H1 (cell line): ENCODE results near the gene AFAP1L2. TPM values are rescaled to one million over a fixed set of nuclear protein-coding genes. Genes with fewer than 3 reads are reported as not detected.

ENCODE experiments used
- ASH2L ChIP-seq: fragments of 200-600, 300-600 bp; sonication (generic); IDR thresholded peaks from one replicate; pipeline ENCODE4 v1.7.1; 2017; ENCODE audit warnings: low read length
- ATF2 ChIP-seq: IDR thresholded peaks from 2 replicates; pipeline ENCODE4 v1.6.1; 2012; ENCODE audit warnings: low read length, inconsistent platforms
- SIN3A ChIP-seq, 2 experiments: IDR thresholded peaks in 1 of 2; conservative IDR thresholded peaks in 1 of 2; 2 replicates each; pipeline ENCODE4 v1.6.1; 2011 to 2012; ENCODE audit warnings: low read length in 2 of 2, improper control_type of control experiment in 1 of 2, low read depth in 1 of 2, mild to moderate bottlenecking in 1 of 2
- TBP ChIP-seq: IDR thresholded peaks from 2 replicates; pipeline ENCODE4 v1.6.1; 2011; ENCODE audit warnings: low read depth, low read length, improper control_type of control experiment
- TCF12 ChIP-seq: IDR thresholded peaks from 2 replicates; pipeline ENCODE4 v1.6.1; 2011; ENCODE audit warnings: low read depth, mild to moderate bottlenecking, low read length
- polyA plus RNA-seq, 7 experiments: library from polyadenylated mRNA; depleted of rRNA in 3 of 7; stranded (reverse) in 5 of 7; unstranded in 2 of 7; fragments of >200 nt in 5 of 7; fragments of 200-250 nt in 2 of 7; gene quantifications; 1 replicate in 5 of 7; 2 replicates in 1 of 7; 4 replicates in 1 of 7; pipeline versions ENCODE4 v1.2.1 to v1.2.3, GENCODE V29; 2011 to 2013; ENCODE audit warnings: missing spikeins in 2 of 7, mixed read lengths in 2 of 7
- total RNA-seq: library from RNA; stranded (reverse); fragmentation: NEBNext Ultra II Directional; extraction: Animal tissue kit (Norgen Biotek cat#: 25700); gene quantifications from 2 replicates; pipeline ENCODE4 v1.2.1, GENCODE V29; 2021

AFAP1L2 gene
- total and polyA plus RNA-seq, 2 of the 8 experiments (the other 6 are each of a cell fraction or from before 2014, with no cell fraction given): 3.9 to 6.4 TPM

- TF ChIP-seq ATF2: no peak
- TF ChIP-seq ASH2L: no peak
- TF ChIP-seq TBP: no peak
- TF ChIP-seq TCF12: no peak
- no peak for TF ChIP-seq SIN3A (conservative IDR thresholded peaks at IDR 0.05 in 1 of 2, IDR thresholded peaks at IDR 0.05 in 1 of 2; ENCODE audit: low read depth in 1 of 2, low read length in 2 of 2)
Observed at GRCh38 chr10:114347791-114348190, 56.5 kb downstream of the AFAP1L2 start (continued).
